Spleen (tissue), 7 donors: ENCODE results near the gene MAP7D3.

ENCODE experiments used
- CTCF ChIP-seq, 11 experiments: fragments of 200-600 bp in 7 of 11; fragments of 450-650 bp in 4 of 11; sonication (generic) in 4 of 11; IDR thresholded peaks in 8 of 11; conservative IDR thresholded peaks in 3 of 11; 1 replicate in 7 of 11; 2 replicates in 4 of 11; pipeline versions ENCODE4 v1.4.0 to v1.8.0; 2016 to 2021; ENCODE audit warnings: antibody characterized with exemption in 11 of 11, inconsistent platforms in 4 of 11, mild to moderate bottlenecking in 1 of 11
- POLR2A ChIP-seq, 3 donors: fragments of 450-650 bp; IDR thresholded peaks; one replicate each; pipeline ENCODE4 v1.5.1; 2017; ENCODE audit warnings: antibody characterized with exemption in 3 of 3, mild to moderate bottlenecking in 1 of 3
- donor health status: DM: no; HTN: no; CAD: no; lungs with moderate emphysema.
- donor health status: DM: no; HTN: no; CAD: no.
- donor health status: DM: no; HTN: no; CAD: no.

DNA sequence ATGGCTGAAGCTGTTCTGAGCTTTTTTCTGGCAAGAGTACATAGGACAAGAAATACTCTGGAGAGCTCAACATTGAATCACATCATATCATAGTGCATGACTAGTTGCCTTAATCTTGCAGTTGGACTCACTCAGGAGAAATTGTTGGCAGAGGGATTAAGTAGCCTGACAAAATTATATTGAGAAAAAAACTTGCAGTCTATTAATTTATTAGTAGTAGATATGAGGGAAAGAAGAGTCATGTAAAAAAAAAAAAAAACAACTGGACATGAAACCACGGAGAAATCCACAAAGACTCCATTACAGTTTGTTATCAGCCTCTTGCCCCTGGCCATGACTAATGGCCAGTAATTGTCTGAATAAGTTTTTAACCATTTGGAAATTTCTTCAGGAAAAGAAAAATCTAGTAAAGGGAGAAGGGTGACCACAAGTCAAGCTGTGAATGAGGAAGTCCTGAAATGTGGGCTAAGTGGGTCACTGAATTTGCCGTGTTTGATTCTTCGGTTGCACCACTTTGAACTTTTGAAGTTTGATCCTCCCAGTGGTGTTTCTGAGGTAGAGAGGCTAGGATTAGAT is 58.3 kb downstream of the MAP7D3 start:
- TF ChIP-seq CTCF (IDR thresholded peaks at IDR 0.05 in 8 of 11, conservative IDR thresholded peaks at IDR 0.05 in 3 of 11) (no peak), POLR2A (IDR thresholded peaks at IDR 0.05) (no peak)
